ENCODE measurements around the gene CSMD2.

The CSMD2 gene

DNA sequence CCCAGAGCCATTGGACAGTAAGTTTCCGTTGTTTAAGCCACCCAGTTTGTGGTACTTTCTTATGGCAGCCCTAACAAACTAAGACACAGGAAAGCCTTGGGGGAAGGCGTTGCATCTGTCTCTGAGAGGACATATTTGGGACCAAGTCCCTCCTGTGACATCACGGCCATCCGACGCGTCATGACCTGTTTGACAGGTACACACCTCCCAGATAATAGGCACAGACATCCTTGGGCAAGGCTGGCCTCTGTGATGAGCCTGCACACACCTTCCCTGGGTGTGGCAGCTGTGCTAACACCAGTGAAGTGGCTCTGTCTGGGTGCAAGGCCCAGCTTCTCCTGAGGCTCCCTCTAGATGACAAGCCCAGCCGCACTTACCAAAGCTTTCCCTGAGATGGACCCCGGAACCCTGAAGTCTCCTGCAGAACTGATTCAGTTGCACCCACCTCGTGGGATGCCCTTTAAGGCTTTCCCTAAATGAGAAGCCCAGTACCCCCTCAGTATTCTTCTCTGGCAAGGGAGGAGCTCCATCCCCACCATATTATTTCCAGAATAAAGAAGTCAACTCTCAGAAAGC, 556.1 kb downstream of the CSMD2 start:
- no peak overlapping the region for H3K9ac ChIP-seq (ENCODE audit: low read depth, low read length, poor library complexity, severe bottlenecking)
- no peaks in the 10 kb centered on the region for H3K27me3 ChIP-seq (ENCODE audit: insufficient read depth, low read length, poor library complexity, severe bottlenecking)
- H3K4me2 ChIP-seq (ENCODE audit: low read depth, low read length, poor library complexity, severe bottlenecking), result no peak overlapping the region
- no peaks in the 10 kb centered on the region for H3K4me1 ChIP-seq (ENCODE audit: insufficient read depth, low read length, poor library complexity, severe bottlenecking)
- no peaks in the 10 kb centered on the region for H3K9me3 ChIP-seq (ENCODE audit: insufficient read depth, low read depth, low read length)
- H3K4me3 ChIP-seq (ENCODE audit: low read length, poor library complexity, severe bottlenecking), result no peak overlapping the region
- H3K9me2 ChIP-seq (replicated peaks; ENCODE audit: low read depth, low read length), result no peaks in the 10 kb centered on the region
- H3F3A ChIP-seq (ENCODE audit: low read depth), result no peaks in the 10 kb centered on the region
- no peaks in the 10 kb centered on the region for H3K79me2 ChIP-seq (ENCODE audit: insufficient read depth, low read length)
- no peaks in the 10 kb centered on the region for H3K36me3 ChIP-seq (ENCODE audit: insufficient read depth, low read length)
- no peaks in the 10 kb centered on the region for H4K20me1 ChIP-seq (ENCODE audit: insufficient read depth, low read length, poor library complexity, severe bottlenecking)
- TF ChIP-seq, protein P1, sequence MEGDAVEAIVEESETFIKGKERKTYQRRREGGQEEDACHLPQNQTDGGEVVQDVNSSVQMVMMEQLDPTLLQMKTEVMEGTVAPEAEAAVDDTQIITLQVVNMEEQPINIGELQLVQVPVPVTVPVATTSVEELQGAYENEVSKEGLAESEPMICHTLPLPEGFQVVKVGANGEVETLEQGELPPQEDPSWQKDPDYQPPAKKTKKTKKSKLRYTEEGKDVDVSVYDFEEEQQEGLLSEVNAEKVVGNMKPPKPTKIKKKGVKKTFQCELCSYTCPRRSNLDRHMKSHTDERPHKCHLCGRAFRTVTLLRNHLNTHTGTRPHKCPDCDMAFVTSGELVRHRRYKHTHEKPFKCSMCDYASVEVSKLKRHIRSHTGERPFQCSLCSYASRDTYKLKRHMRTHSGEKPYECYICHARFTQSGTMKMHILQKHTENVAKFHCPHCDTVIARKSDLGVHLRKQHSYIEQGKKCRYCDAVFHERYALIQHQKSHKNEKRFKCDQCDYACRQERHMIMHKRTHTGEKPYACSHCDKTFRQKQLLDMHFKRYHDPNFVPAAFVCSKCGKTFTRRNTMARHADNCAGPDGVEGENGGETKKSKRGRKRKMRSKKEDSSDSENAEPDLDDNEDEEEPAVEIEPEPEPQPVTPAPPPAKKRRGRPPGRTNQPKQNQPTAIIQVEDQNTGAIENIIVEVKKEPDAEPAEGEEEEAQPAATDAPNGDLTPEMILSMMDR (conservative IDR thresholded peaks at IDR 0.05; ENCODE audit: low read length), result no peak
- TF ChIP-seq EZH2phosphoT487 (IDR thresholded peaks at IDR 0.05; ENCODE audit: borderline replicate concordance), result no peak
- no peak overlapping the region for H2AFZ ChIP-seq (ENCODE audit: low read length)

DNA sequence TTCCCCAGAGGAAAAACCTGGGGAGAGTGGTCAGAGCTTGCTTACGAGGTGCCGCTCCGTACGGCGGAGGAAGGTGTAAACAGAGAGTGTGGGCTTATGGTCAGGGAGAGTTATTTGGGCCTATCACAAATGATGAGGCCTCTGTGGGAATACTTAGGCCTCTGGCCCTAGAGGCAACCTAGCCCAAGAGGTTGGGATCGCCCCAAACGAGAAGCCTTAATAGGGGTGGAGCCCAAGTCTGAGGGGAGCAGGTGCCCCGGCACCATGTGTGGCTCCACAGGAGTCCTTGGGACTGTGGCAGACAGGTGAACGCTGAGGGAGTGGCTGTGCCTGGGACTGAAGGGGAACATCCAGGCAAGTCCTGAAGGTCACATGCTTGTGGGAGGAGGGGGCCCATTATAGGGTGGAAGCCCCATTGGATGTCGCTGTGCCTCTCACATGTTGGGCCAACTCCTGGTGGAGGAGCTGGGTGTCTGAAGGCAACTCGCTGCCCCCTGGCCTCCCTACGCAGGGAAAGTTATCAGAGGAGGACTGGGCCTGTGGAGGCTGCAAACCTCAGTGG, 557.5 kb downstream of the CSMD2 start:
- H3K4me1 ChIP-seq (ENCODE audit: insufficient read depth, low read length, poor library complexity, severe bottlenecking), result no peaks in the 10 kb centered on the region
- H3K4me3 ChIP-seq (ENCODE audit: low read length, poor library complexity, severe bottlenecking), result no peak overlapping the region
- TF ChIP-seq, protein P1 (conservative IDR thresholded peaks at IDR 0.05; ENCODE audit: low read length), result no peak
- TF ChIP-seq EZH2phosphoT487 (IDR thresholded peaks at IDR 0.05; ENCODE audit: borderline replicate concordance), result no peak
- no peaks in the 10 kb centered on the region for H3K9me3 ChIP-seq (ENCODE audit: insufficient read depth, low read depth, low read length)
- no peaks in the 10 kb centered on the region for H4K20me1 ChIP-seq (ENCODE audit: insufficient read depth, low read length, poor library complexity, severe bottlenecking)
- H3K27me3 ChIP-seq (ENCODE audit: insufficient read depth, low read length, poor library complexity, severe bottlenecking), result no peaks in the 10 kb centered on the region
- H3K9me2 ChIP-seq (replicated peaks; ENCODE audit: low read depth, low read length), result no peaks in the 10 kb centered on the region
- no peak overlapping the region for H3K4me2 ChIP-seq (ENCODE audit: low read depth, low read length, poor library complexity, severe bottlenecking)
- no peaks in the 10 kb centered on the region for H3K79me2 ChIP-seq (ENCODE audit: insufficient read depth, low read length)
- no peak overlapping the region for H3K9ac ChIP-seq (ENCODE audit: low read depth, low read length, poor library complexity, severe bottlenecking)
- no peaks in the 10 kb centered on the region for H3F3A ChIP-seq (ENCODE audit: low read depth)
- no peak overlapping the region for H2AFZ ChIP-seq (ENCODE audit: low read length)
- H3K36me3 ChIP-seq (ENCODE audit: insufficient read depth, low read length), result no peaks in the 10 kb centered on the region

GRCh38 chr1:33606272-33606671, 558.8 kb downstream of the CSMD2 start:
- H3F3A ChIP-seq (ENCODE audit: low read depth), result no peaks in the 10 kb centered on the region
- H3K4me1 ChIP-seq (ENCODE audit: insufficient read depth, low read length, poor library complexity, severe bottlenecking), result no peaks in the 10 kb centered on the region
- TF ChIP-seq EZH2phosphoT487 (IDR thresholded peaks at IDR 0.05; ENCODE audit: borderline replicate concordance), result no peak
- H3K4me3 ChIP-seq (ENCODE audit: low read length, poor library complexity, severe bottlenecking), result no peak overlapping the region
- no peak overlapping the region for H3K9ac ChIP-seq (ENCODE audit: low read depth, low read length, poor library complexity, severe bottlenecking)
- no peaks in the 10 kb centered on the region for H3K27me3 ChIP-seq (ENCODE audit: insufficient read depth, low read length, poor library complexity, severe bottlenecking)
- no peaks in the 10 kb centered on the region for H3K9me2 ChIP-seq (replicated peaks; ENCODE audit: low read depth, low read length)
- H3K36me3 ChIP-seq (ENCODE audit: insufficient read depth, low read length), result no peaks in the 10 kb centered on the region
- no peaks in the 10 kb centered on the region for H3K79me2 ChIP-seq (ENCODE audit: insufficient read depth, low read length)
- H2AFZ ChIP-seq (ENCODE audit: low read length), result no peak overlapping the region
- H3K9me3 ChIP-seq (ENCODE audit: insufficient read depth, low read depth, low read length), result no peaks in the 10 kb centered on the region
- no peaks in the 10 kb centered on the region for H4K20me1 ChIP-seq (ENCODE audit: insufficient read depth, low read length, poor library complexity, severe bottlenecking)
- no peak overlapping the region for H3K4me2 ChIP-seq (ENCODE audit: low read depth, low read length, poor library complexity, severe bottlenecking)

GRCh38 chr1:33602271-33602670, 562.8 kb downstream of the CSMD2 start:
- Histone ChIP-seq H3F3A (ENCODE audit: low read depth) (no peaks in the 10 kb centered on the region), H3K36me3 (ENCODE audit: insufficient read depth, low read length) (no peaks in the 10 kb centered on the region), H3K9me3 (ENCODE audit: insufficient read depth, low read depth, low read length) (no peaks in the 10 kb centered on the region), H3K9me2 (replicated peaks; ENCODE audit: low read depth, low read length) (no peaks in the 10 kb centered on the region), H2AFZ (ENCODE audit: low read length) (no peak overlapping the region), H3K79me2 (ENCODE audit: insufficient read depth, low read length) (no peaks in the 10 kb centered on the region), H3K27me3 (ENCODE audit: insufficient read depth, low read length, poor library complexity, severe bottlenecking) (no peaks in the 10 kb centered on the region), H3K9ac (ENCODE audit: low read depth, low read length, poor library complexity, severe bottlenecking) (no peak overlapping the region), H4K20me1 (ENCODE audit: insufficient read depth, low read length, poor library complexity, severe bottlenecking) (no peaks in the 10 kb centered on the region), H3K4me2 (ENCODE audit: low read depth, low read length, poor library complexity, severe bottlenecking) (no peak overlapping the region), H3K4me1 (ENCODE audit: insufficient read depth, low read length, poor library complexity, severe bottlenecking) (no peaks in the 10 kb centered on the region), H3K4me3 (ENCODE audit: low read length, poor library complexity, severe bottlenecking) (no peak overlapping the region)
- TF ChIP-seq EZH2phosphoT487 (IDR thresholded peaks at IDR 0.05; ENCODE audit: borderline replicate concordance), result no peak
- TF ChIP-seq, protein P1 (conservative IDR thresholded peaks at IDR 0.05; ENCODE audit: low read length), result no peak
